HG03565 (cell line): Measurements from ENCODE around the gene CATSPER2.
"Not testable (repeated sequence)": the region's sequence is repeated elsewhere in the genome, so short reads cannot be mapped to it uniquely, and the experiment has no call there.

Source experiments
- ATAC-seq: cut with Tn5 transposase; IDR thresholded peaks from one replicate; pipeline ENCODE4 v1.9.1; 2021; ENCODE audit warnings: mild to moderate bottlenecking, moderate library complexity; ENCODE audit not compliant: unreplicated experiment

CATSPER2 gene

GRCh38 chr15:43648649-43649429, at the start of gene CATSPER2:
Gene CATSPER2, minus strand, starts transcription at chr15:43648844. Its CDS starts 783 bp downstream, at chr15:43648061.
- no peak for ATAC-seq

GRCh38 chr15:43693148-43694022, 44.7 kb upstream of the CATSPER2 start, which contains the start of gene CKMT1A:
Gene CKMT1A, plus strand, starts transcription at chr15:43693859. Its CDS starts 192 bp downstream, at chr15:43694051.
- ATAC-seq: not testable (repeated sequence)

- not testable (repeated sequence) for ATAC-seq
Measured at GRCh38 chr15:43692679-43693078, 44.0 kb upstream of the CATSPER2 start.

GRCh38 chr15:43689604-43690301, 41.1 kb upstream of the CATSPER2 start:
- ATAC-seq: peak; percentile 96

- ATAC-seq: not testable (repeated sequence)
Measured at GRCh38 chr15:43674175-43674574, 25.5 kb upstream of the CATSPER2 start.

GRCh38 chr15:43666177-43666576, 17.5 kb upstream of the CATSPER2 start:
- ATAC-seq: not testable (repeated sequence)

GRCh38 chr15:43663333-43663732, 14.7 kb upstream of the CATSPER2 start:
- ATAC-seq: not testable (repeated sequence)

- ATAC-seq: not testable (repeated sequence)
Measured at GRCh38 chr15:43662293-43662692, 13.6 kb upstream of the CATSPER2 start.

GRCh38 chr15:43659727-43660126, 11.1 kb upstream of the CATSPER2 start:
- ATAC-seq: not testable (repeated sequence)

GRCh38 chr15:43649430-43649926, 834 bp upstream of the CATSPER2 start:
- ATAC-seq: not testable (repeated sequence)

- ATAC-seq: peak; percentile 61
Measured at GRCh38 chr15:43638464-43639204, 10.0 kb downstream of the CATSPER2 start.

- not testable (repeated sequence) for ATAC-seq
Measured at GRCh38 chr15:43626937-43627336, 21.7 kb downstream of the CATSPER2 start.

GRCh38 chr15:43625106-43625505, 23.5 kb downstream of the CATSPER2 start:
- no peak for ATAC-seq

GRCh38 chr15:43622068-43622799, 26.4 kb downstream of the CATSPER2 start:
- ATAC-seq: not testable (repeated sequence)

GRCh38 chr15:43618700-43619099, 29.9 kb downstream of the CATSPER2 start, which contains the start of gene STRC:
Gene STRC, minus strand, starts transcription at chr15:43618800. Its CDS starts 78 bp downstream, at chr15:43618722.
- not testable (repeated sequence) for ATAC-seq

GRCh38 chr15:43617750-43618149, 30.9 kb downstream of the CATSPER2 start:
- not testable (repeated sequence) for ATAC-seq

GRCh38 chr15:43602233-43602632, 46.4 kb downstream of the CATSPER2 start:
- not testable (repeated sequence) for ATAC-seq

- not testable (repeated sequence) for ATAC-seq
Measured at GRCh38 chr15:43600200-43600599, 48.4 kb downstream of the CATSPER2 start.

GRCh38 chr15:43599131-43599530, 49.5 kb downstream of the CATSPER2 start:
- ATAC-seq: not testable (repeated sequence)
